Colonic mucosa (tissue), 4 donors: ENCODE measurements around the gene SOWAHA. TPM values are rescaled to one million over a fixed set of nuclear protein-coding genes. Genes with fewer than 3 reads are reported as not detected.

Experiments used
- DNase-seq: peaks from one replicate; pipeline ENCODE4 v3.0.0-alpha.2; 2020
- H3K27ac ChIP-seq: fragments of 200-600 bp; one replicate; pipeline ENCODE4 v1.8.0; 2021
- H3K27me3 ChIP-seq: fragments of 200-600 bp; one replicate; pipeline ENCODE4 v1.8.0; 2021
- H3K36me3 ChIP-seq: fragments of 200-600 bp; one replicate; pipeline ENCODE4 v1.8.0; 2021
- H3K4me1 ChIP-seq: fragments of 200-600 bp; one replicate; pipeline ENCODE4 v1.8.0; 2021; ENCODE audit warnings: mild to moderate bottlenecking
- H3K4me3 ChIP-seq: fragments of 200-600 bp; one replicate; pipeline ENCODE4 v1.8.0; 2021
- H3K9ac ChIP-seq, 2 donors: one replicate each; pipeline ENCODE4 v1.7.0; 2013; ENCODE audit warnings: control low read depth in 2 of 2, low read depth in 2 of 2, low read length in 2 of 2
- H3K9me3 ChIP-seq: fragments of 200-600 bp; one replicate; pipeline ENCODE4 v1.8.0; 2021
- intact Hi-C: fragments of 100-400 bp; cut with DNase I; formaldehyde crosslinking; loops from one replicate; pipeline ENCODE4 v1.14.1; 2022
- total RNA-seq, 2 donors: library from RNA; stranded (reverse); fragmentation: NEBNext Ultra II Directional in 1 of 2; extraction: Animal tissue kit (Norgen Biotek cat#: 25700) in 1 of 2; gene quantifications; one replicate each; pipeline ENCODE4 v1.2.1, GENCODE V29; 2021
- TF ChIP-seq, protein P1 (sequence below): fragments of 200-600 bp; IDR thresholded peaks from one replicate; pipeline ENCODE4 v1.8.0; 2022; ENCODE audit warnings: antibody characterized with exemption, mild to moderate bottlenecking
- donor health status: healthy.
- donor health status: DM: no; HTN: no; CAD: no.
- donor health status: DM: no; HTN: no; CAD: no.

SOWAHA gene
- total RNA-seq, 2 donors from 2014 or later: 12.4 to 30.7 TPM

- TF ChIP-seq, protein P1, sequence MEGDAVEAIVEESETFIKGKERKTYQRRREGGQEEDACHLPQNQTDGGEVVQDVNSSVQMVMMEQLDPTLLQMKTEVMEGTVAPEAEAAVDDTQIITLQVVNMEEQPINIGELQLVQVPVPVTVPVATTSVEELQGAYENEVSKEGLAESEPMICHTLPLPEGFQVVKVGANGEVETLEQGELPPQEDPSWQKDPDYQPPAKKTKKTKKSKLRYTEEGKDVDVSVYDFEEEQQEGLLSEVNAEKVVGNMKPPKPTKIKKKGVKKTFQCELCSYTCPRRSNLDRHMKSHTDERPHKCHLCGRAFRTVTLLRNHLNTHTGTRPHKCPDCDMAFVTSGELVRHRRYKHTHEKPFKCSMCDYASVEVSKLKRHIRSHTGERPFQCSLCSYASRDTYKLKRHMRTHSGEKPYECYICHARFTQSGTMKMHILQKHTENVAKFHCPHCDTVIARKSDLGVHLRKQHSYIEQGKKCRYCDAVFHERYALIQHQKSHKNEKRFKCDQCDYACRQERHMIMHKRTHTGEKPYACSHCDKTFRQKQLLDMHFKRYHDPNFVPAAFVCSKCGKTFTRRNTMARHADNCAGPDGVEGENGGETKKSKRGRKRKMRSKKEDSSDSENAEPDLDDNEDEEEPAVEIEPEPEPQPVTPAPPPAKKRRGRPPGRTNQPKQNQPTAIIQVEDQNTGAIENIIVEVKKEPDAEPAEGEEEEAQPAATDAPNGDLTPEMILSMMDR: no peak
- intact Hi-C loops: loop anchor here (5.0 to 10.0 kb wide), 3 partner anchors 69 to 437 kb away; no protein-coding TSS in a partner anchor
- no peaks in the 10 kb centered on the region for H3K4me1 ChIP-seq
- H3K4me3 ChIP-seq: no peak overlapping the region
- DNase-seq: no peak
- no peaks in the 10 kb centered on the region for H3K36me3 ChIP-seq
- no peak overlapping the region for H3K9ac ChIP-seq
- H3K9me3 ChIP-seq: no peaks in the 10 kb centered on the region
- H3K27me3 ChIP-seq: no peaks in the 10 kb centered on the region
- H3K27ac ChIP-seq: no peak overlapping the region
These were observed 8.7 kb downstream of the SOWAHA start for GRCh38 chr5:132821791-132822190.

- Histone ChIP-seq H3K27me3 (no peaks in the 10 kb centered on the region), H3K4me3 (no peak overlapping the region), H3K4me1 (no peaks in the 10 kb centered on the region), H3K36me3 (no peaks in the 10 kb centered on the region), H3K9me3 (no peaks in the 10 kb centered on the region), H3K9ac (peak overlapping the region in 1 of 2 donors; percentile 43), H3K27ac (no peak overlapping the region)
- no peak for DNase-seq
- intact Hi-C loops: loop anchor here (5.0 to 10.0 kb wide), 3 partner anchors 71 to 438 kb away; no protein-coding TSS in a partner anchor
- TF ChIP-seq, protein P1: no peak
These were observed 9.8 kb downstream of the SOWAHA start for GRCh38 chr5:132822650-132823480.

DNA sequence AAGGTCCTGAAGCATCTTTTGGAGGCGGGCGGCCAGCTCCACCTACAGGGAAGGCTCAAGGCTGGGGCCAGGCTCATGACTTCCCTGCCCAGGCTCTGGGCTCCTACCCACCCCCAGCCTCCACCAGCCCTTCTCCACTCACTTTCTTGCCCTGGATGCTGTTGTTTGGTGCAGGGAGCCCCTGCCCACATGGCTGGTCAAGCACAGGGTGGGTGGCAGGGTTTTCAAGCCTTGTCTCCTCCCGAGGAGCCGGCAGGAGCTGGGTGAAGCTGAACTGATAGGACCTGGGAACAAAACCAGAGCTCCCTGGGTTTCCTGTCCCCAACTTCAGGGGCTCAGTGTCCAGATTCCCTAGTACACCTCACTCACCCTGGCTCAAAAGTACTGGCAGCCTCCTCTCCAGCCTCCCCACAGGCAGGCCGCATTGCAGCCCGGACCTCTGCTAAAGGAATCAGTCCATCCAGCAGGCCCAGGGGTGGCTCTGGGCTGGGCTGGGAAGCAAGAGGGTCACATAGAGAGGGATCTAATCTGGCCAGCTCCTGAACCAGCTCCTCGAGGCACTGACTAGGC, 10.5 kb downstream of the SOWAHA start:
- Histone ChIP-seq H3K4me3 (no peak overlapping the region), H3K9ac (peak overlapping the region in 1 of 2 donors; percentile 43), H3K36me3 (no peaks in the 10 kb centered on the region), H3K27ac (no peak overlapping the region), H3K4me1 (no peaks in the 10 kb centered on the region), H3K9me3 (no peaks in the 10 kb centered on the region), H3K27me3 (no peaks in the 10 kb centered on the region)
- intact Hi-C loops: loop anchor here (5.0 to 10.0 kb wide), 3 partner anchors 71 to 439 kb away; no protein-coding TSS in a partner anchor
- DNase-seq: no peak
- TF ChIP-seq, protein P1: no peak

GRCh38 chr5:132824426-132824825, 11.3 kb downstream of the SOWAHA start:
- Histone ChIP-seq H3K4me3 (no peak overlapping the region), H3K27me3 (no peaks in the 10 kb centered on the region), H3K36me3 (no peaks in the 10 kb centered on the region), H3K9me3 (no peaks in the 10 kb centered on the region), H3K4me1 (no peaks in the 10 kb centered on the region), H3K9ac (no peak overlapping the region), H3K27ac (no peak overlapping the region)
- TF ChIP-seq, protein P1: no peak
- DNase-seq: no peak
- intact Hi-C loops: loop anchor here (5.0 to 10.0 kb wide), 3 partner anchors 72 to 440 kb away; no protein-coding TSS in a partner anchor

GRCh38 chr5:132825033-132825833, 12.1 kb downstream of the SOWAHA start:
- Histone ChIP-seq H3K27me3 (no peaks in the 10 kb centered on the region), H3K9me3 (no peaks in the 10 kb centered on the region)
- no peak for DNase-seq

More at GRCh38 chr5:132825033-132825833, 12.1 kb downstream of the SOWAHA start:
- Histone ChIP-seq H3K27ac (no peak overlapping the region), H3K36me3 (no peaks in the 10 kb centered on the region), H3K9ac (no peak overlapping the region), H3K4me3 (no peak overlapping the region), H3K4me1 (no peaks in the 10 kb centered on the region)
- TF ChIP-seq, protein P1: no peak
- intact Hi-C loops: loop anchor here (10.0 kb wide), 2 partner anchors 300 to 440 kb away; no protein-coding TSS in a partner anchor
